COR-L47 (cell line): ENCODE measurements around the gene RTN1.

Source experiments
- DNase-seq: peaks from one replicate; lab custom pipeline; 2025; lab: John Stamatoyannopoulos, UW

RTN1 gene

GRCh38 chr14:59803052-59803540 is 67.5 kb downstream of the RTN1 start:
- DNase-seq, result no peak

- DNase-seq, result no peak
Measured at GRCh38 chr14:59788176-59788575, 82.4 kb downstream of the RTN1 start.

- DNase-seq, result no peak
Measured at GRCh38 chr14:59787045-59787674, 83.4 kb downstream of the RTN1 start.

- no peak for DNase-seq
Measured at GRCh38 chr14:59785629-59786028, 84.9 kb downstream of the RTN1 start.

DNA sequence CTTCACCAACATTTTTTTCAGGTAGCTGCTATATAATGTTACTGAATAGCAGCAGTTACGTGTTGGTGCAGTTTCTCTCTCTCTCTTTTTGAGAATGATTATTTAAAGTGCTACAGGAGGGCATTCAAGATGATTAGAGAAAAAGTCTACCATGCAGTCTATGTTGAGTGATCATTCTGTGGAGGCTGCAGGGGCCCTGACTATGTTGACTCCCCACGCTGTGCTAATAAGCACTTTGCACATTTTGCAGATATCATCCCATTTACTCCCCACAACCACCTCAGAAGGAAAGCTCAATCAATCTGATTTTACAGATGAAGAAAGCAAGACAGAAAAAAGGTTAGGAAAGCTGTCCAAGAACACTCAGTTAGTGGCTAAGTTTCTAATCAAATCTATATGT is 87.8 kb downstream of the RTN1 start:
- no peak for DNase-seq

GRCh38 chr14:59777006-59777579 is 93.5 kb downstream of the RTN1 start:
- no peak for DNase-seq

DNA sequence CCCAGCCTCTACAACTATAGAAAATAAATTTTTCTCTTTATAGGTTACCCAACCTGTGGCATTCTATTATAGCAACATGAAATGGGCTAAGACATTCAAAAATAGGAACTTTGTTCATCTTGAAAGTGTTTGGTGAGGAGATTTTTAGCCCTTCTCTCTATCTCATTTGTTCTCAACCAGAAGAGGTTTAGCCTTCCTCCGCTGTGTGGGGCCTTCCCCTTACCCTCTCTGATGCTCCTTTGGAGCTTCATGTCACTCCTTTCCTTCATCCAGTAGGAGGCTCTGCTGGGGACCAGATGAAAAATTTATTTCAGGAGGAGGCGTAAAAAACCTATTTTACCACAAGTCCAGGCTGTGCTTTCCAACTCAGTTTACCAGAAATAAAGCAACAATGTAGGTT is 94.1 kb downstream of the RTN1 start:
- no peak for DNase-seq

DNA sequence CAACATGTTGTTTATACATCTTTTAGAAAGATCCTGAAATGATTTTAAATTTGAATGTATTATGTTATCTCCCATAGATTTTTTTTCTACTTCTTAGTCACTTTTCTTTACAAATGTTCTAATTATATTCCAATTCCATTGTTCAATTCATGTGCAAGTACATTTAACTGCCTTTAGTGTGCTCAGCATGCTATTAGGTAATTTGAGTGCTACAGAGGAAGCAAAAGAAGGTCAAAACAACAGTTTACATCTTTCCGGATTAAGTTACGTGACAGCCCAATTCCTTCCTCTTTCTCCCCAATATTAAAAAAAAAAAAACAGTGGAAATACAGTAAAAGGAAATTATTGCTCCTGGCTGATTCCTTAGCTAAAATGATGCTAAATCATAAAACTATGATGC is 98.3 kb downstream of the RTN1 start:
- peak; percentile 7 for DNase-seq

DNA sequence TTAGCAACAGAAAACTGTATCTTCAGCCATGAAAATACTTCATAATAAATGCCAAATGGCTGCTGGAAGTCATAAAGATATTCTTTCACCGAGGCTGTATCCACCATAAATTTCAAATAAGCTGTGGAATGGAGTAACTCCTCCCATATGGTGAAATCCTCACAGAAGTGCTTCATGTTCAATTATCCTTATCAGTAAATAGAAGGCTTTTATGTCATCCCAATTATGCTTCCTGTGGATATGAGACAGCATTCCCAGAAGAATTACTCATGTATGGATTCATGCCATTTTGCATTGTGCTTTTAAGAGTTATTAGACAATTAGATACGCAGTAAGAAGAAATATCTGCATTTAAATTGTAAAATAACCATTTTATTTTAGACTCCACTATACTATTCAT is 99.0 kb downstream of the RTN1 start:
- DNase-seq, result peak; percentile 68

GRCh38 chr14:59769586-59769985 is 101.0 kb downstream of the RTN1 start:
- DNase-seq, result no peak

DNA sequence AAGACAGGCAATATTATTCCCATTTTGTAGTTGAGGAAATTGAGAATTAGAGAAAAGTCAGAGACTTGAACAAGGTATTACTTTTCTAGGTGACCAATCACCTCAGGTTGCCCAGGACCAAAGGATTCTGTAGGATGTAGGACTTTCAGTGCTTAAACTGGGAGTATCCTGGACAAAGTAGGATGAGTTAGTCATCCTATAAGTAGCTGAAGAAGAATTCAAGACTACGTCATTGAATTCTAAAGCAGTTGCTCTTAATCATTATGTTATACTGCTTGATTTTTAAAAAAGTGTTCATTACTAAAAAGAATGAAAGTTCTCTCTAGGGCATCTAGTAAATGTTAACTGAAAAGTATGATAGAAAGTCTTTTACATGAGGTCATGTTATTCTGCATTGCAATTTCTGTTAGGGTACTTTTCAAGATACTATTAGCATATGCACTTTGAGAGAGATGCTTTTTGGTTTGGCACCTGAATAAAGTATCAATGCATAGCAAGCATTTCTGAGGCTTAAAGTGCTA is 101.7 kb downstream of the RTN1 start:
- no peak for DNase-seq

DNA sequence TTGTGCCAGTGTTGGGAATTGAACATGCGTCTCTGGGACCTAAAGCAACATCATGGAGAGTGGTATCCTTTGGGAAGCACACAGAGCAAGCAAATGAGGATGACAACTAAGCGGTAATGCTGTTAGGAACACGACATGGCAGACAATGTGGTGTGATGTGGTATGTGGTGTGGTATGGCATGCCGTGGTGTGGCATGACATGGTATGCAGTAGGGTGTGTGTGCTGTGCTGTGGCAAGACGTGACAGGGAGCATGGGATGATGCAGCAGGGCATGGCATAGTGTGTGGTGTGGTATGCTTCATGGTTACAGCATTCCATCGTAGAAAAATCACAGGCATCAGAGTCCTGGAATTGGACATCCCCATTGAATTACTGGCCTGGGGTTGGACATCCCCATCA is 108.7 kb downstream of the RTN1 start:
- DNase-seq, result no peak

- no peak for DNase-seq
Measured at GRCh38 chr14:59755409-59756135, 115.0 kb downstream of the RTN1 start.

- no peak for DNase-seq
Measured at GRCh38 chr14:59754256-59754655, 116.3 kb downstream of the RTN1 start.

DNA sequence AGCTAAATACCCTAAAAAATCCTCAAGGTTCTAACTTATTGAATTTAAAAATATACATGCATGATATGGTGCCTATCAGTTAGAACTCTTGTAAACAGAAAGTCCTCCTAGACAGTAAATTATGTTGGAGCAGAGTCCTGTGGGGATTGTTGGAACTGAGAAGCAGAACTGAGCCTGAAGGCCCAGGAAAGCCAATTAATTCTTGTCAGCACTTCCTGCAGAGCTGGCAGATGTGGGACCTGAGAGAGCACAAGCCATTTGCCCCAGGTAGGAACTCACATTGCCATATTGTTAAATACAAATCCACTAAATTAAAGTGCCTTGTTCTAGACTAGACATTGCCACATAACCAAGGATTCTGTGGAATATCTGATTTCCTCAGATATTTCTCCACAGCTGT is 117.1 kb downstream of the RTN1 start:
- peak; percentile 0 for DNase-seq

DNA sequence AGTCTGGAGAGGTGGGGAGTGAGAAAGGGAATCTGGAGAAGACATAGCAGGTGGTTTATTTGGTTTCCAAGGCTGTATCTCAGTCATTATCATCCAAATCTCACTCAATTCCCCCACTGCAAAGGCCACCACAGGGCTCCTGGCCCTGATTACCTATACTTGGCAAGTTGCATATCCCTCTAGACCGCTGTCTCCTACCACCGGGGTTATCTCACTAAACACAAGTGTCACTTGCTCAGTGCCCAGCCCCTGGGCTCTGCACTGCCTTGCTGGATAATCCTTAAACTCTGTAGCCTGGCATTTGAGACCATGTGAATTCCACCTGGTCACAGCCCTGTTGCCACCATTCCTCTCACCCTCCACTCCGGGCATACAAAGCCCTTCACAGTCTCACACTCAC is 119.0 kb downstream of the RTN1 start:
- no peak for DNase-seq

GRCh38 chr14:59739794-59740193 is 130.8 kb downstream of the RTN1 start:
- no peak for DNase-seq

- DNase-seq, result peak; percentile 61
Measured at GRCh38 chr14:59728304-59728703, 142.3 kb downstream of the RTN1 start.

- no peak for DNase-seq
Measured at GRCh38 chr14:59727073-59727661, 143.4 kb downstream of the RTN1 start.

DNA sequence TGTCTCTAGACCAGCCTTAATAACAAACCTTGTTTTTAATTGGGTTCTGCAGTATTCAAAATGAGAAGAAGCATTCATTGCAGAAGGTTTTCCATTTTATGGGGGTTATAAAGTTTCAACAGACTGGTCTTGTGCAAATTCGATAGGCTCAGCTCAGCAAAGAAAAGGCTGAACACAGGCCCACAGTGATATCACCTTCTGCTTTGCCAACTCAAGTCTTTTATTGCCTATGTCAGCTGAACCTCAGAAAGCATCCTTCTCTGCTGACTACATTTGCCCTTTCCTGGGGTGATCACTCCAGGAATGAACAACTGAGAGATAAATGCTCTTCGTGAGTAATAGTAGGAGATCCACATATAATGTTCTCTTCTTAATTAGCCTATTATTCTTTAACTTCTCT is 159.5 kb downstream of the RTN1 start:
- DNase-seq, result no peak

GRCh38 chr14:59707778-59708561 is 162.6 kb downstream of the RTN1 start:
- DNase-seq, result peak; percentile 2

DNA sequence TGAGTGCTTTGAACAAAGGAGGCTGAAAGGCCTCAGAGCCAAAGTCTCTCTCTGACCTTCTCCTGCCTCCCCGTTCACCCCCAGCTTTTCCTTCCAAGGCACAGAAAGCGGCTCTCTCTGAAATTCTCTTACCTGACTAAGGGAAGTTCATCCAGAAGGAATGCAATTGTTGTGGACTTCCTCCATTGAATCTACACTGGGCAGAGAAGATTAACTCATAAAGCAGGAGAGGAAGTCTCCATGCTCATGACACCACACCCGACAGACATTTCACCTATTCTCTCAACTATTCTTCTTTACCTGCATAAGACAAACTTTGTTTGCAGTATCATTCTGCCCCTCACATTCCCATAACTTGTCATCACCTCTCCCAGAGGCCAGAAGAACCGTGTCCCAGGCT is 164.7 kb downstream of the RTN1 start:
- no peak for DNase-seq
